RWPE1 (cell line): ENCODE results near the gene ACKR1.

Experiments
- CTCF ChIA-PET: fragments of 350-600 bp; sonication (Branson Sonifier 250); formaldehyde crosslinking; extraction: SDS; loops from one replicate; lab custom pipeline; 2021; lab: Yijun Ruan, JAX
- POLR2A ChIA-PET: fragments of 400-600 bp; formaldehyde crosslinking; extraction: SDS; loops from one replicate; lab custom pipeline; 2020; ENCODE audit warnings: antibody characterized with exemption; ENCODE audit not compliant: low non-redundant PET; lab: Yijun Ruan, JAX
- DNase-seq: peaks from one replicate; pipeline ENCODE4 v3.0.0; 2012; ENCODE audit warnings: low spot score
- H3K27ac ChIP-seq: fragments of 450-650 bp; 2 replicates; pipeline ENCODE4 v1.5.1; 2017
- CTCF ChIP-seq: fragments of 450-650 bp; conservative IDR thresholded peaks from 2 replicates; pipeline ENCODE4 v1.5.1; 2017; ENCODE audit warnings: low read depth, mild to moderate bottlenecking

ACKR1 gene

GRCh38 chr1:159206110-159206509 is 1.4 kb downstream of the ACKR1 start:
- CTCF ChIA-PET: no interaction called here
- TF ChIP-seq CTCF: no peak
- H3K27ac ChIP-seq: no peak overlapping the region
- no peak for DNase-seq
- POLR2A ChIA-PET: no interaction called here

GRCh38 chr1:159207080-159207479 is 2.4 kb downstream of the ACKR1 start:
- TF ChIP-seq CTCF: no peak
- DNase-seq: no peak
- H3K27ac ChIP-seq: no peak overlapping the region
- CTCF ChIA-PET: interaction anchor here (0.6 to 1.1 kb wide), 2 partner anchors 73 to 75 kb away, joined by 3 read pairs; no protein-coding TSS in a partner anchor
- POLR2A ChIA-PET: no interaction called here

- no peak overlapping the region for H3K27ac ChIP-seq
- TF ChIP-seq CTCF: no peak
- no peak for DNase-seq
- CTCF ChIA-PET: no interaction called here
- POLR2A ChIA-PET: no interaction called here
Observed at GRCh38 chr1:159207774-159208173, 3.1 kb downstream of the ACKR1 start.

GRCh38 chr1:159208175-159208825 is 3.6 kb downstream of the ACKR1 start:
- CTCF ChIA-PET: interaction anchor here (0.8 kb wide), 1 partner anchor 75 kb away, joined by 3 read pairs; no protein-coding TSS in a partner anchor
- no peak for DNase-seq
- no peak overlapping the region for H3K27ac ChIP-seq
- POLR2A ChIA-PET: no interaction called here
- no peak for TF ChIP-seq CTCF

- CTCF ChIA-PET: no interaction called here
- no peak for DNase-seq
- POLR2A ChIA-PET: no interaction called here
- H3K27ac ChIP-seq: no peak overlapping the region
- TF ChIP-seq CTCF: no peak
Observed at GRCh38 chr1:159209061-159209460, 4.4 kb downstream of the ACKR1 start.

GRCh38 chr1:159211331-159212136 is 6.9 kb downstream of the ACKR1 start:
- DNase-seq: peak; percentile 42
- ChIA-PET CTCF (interaction anchor here (0.6 to 2.1 kb wide), 12 partner anchors 9 to 1408 kb away, joined by 3 to 11 read pairs (median 3); no protein-coding TSS in a partner anchor), POLR2A (no interaction called here)
- no peak overlapping the region for H3K27ac ChIP-seq
- TF ChIP-seq CTCF: peak; percentile 87
